Measurements from ENCODE around the gene PCDHGA2. TPM values are rescaled to one million over a fixed set of nuclear protein-coding genes. Genes with fewer than 3 reads are reported as not detected.
"Not testable (repeated sequence)": the region's sequence is repeated elsewhere in the genome, so short reads cannot be mapped to it uniquely, and the experiment has no call there.

PCDHGA2 gene
- 10 to 100 TPM in 2 of 4 donors, 1 to 10 TPM in 2; 3.2 to 11.6 (median 9.3) TPM for total RNA-seq

GRCh38 chr5:141338538-141339306 lies at the start of gene PCDHGA2:
Gene PCDHGA2 (plus strand): TSS chr5:141338760.
- Histone ChIP-seq H3K27ac (no peak within 1 kb of the TSS), H3K36me3 (no peaks in the 10 kb centered on the region), H3K4me3 (peak within 1 kb of the TSS; percentile 0 to 25), H3K9me3 (peaks cover 3 to 56% of the 10 kb centered on the region in 2 donors), H3K27me3 (no peaks in the 10 kb centered on the region), H3K4me1 (no peaks in the 10 kb centered on the region)
- no peak for DNase-seq
- TF ChIP-seq POLR2A (IDR thresholded peaks at IDR 0.05) (no peak), CTCF (IDR thresholded peaks at IDR 0.05) (peak in 3 of 4 experiments; percentile 31 to 41 (median 35))
- intact Hi-C loops (cut with DNase I; ENCODE audit: low total_unique reads) = no loop called here

GRCh38 chr5:141298376-141298775 lies 40.2 kb upstream of the PCDHGA2 start:
- Histone ChIP-seq H3K27me3 (no peaks in the 10 kb centered on the region), H3K27ac (no peak overlapping the region), H3K9me3 (peaks cover 0 to 58% of the 10 kb centered on the region in 2 donors), H3K36me3 (no peaks in the 10 kb centered on the region), H3K4me3 (no peak overlapping the region), H3K4me1 (no peaks in the 10 kb centered on the region)
- no peak for DNase-seq
- intact Hi-C loops (cut with DNase I; ENCODE audit: low total_unique reads) = no loop called here
- TF ChIP-seq POLR2A (IDR thresholded peaks at IDR 0.05) = no peak
- TF ChIP-seq CTCF (IDR thresholded peaks at IDR 0.05) = no peak

- Histone ChIP-seq H3K9me3 (peaks cover 0 to 79% of the 10 kb centered on the region in 2 donors), H3K4me1 (no peaks in the 10 kb centered on the region), H3K27me3 (no peaks in the 10 kb centered on the region), H3K4me3 (no peak within 1 kb of the TSS), H3K36me3 (no peaks in the 10 kb centered on the region), H3K27ac (no peak within 1 kb of the TSS)
- intact Hi-C loops (cut with DNase I; ENCODE audit: low total_unique reads) = no loop called here
- no peak for DNase-seq
- TF ChIP-seq POLR2A (IDR thresholded peaks at IDR 0.05) (no peak), CTCF (IDR thresholded peaks at IDR 0.05) (no peak)
Measured at GRCh38 chr5:141303756-141304155, 34.8 kb upstream of the PCDHGA2 start, which contains the start of gene SLC25A2. Gene SLC25A2 (minus strand): TSS chr5:141304049. CDS start chr5:141303865, 184 bp downstream.

GRCh38 chr5:141306630-141307029 lies 31.9 kb upstream of the PCDHGA2 start:
- Histone ChIP-seq H3K4me3 (no peak overlapping the region), H3K27me3 (no peaks in the 10 kb centered on the region), H3K36me3 (no peaks in the 10 kb centered on the region), H3K27ac (no peak overlapping the region), H3K9me3 (peaks cover 0 to 90% of the 10 kb centered on the region in 2 donors), H3K4me1 (no peaks in the 10 kb centered on the region)
- intact Hi-C loops (cut with DNase I; ENCODE audit: low total_unique reads) = no loop called here
- TF ChIP-seq POLR2A (IDR thresholded peaks at IDR 0.05) (no peak), CTCF (IDR thresholded peaks at IDR 0.05) (no peak)
- DNase-seq = no peak

GRCh38 chr5:141313711-141314110 lies 24.8 kb upstream of the PCDHGA2 start:
- Histone ChIP-seq H3K27ac (no peak overlapping the region), H3K4me3 (no peak overlapping the region), H3K27me3 (no peaks in the 10 kb centered on the region), H3K9me3 (peaks cover 10 to 94% of the 10 kb centered on the region in 2 donors), H3K4me1 (no peaks in the 10 kb centered on the region), H3K36me3 (no peaks in the 10 kb centered on the region)
- intact Hi-C loops (cut with DNase I; ENCODE audit: low total_unique reads) = no loop called here
- TF ChIP-seq CTCF (IDR thresholded peaks at IDR 0.05) = no peak
- TF ChIP-seq POLR2A (IDR thresholded peaks at IDR 0.05) = no peak
- no peak for DNase-seq

GRCh38 chr5:141316963-141317362 lies 21.6 kb upstream of the PCDHGA2 start:
- H3K36me3 ChIP-seq; intact Hi-C loops (cut with DNase I; ENCODE audit: low total_unique reads); H3K4me3 ChIP-seq; H3K27ac ChIP-seq; H3K27me3 ChIP-seq; DNase-seq; H3K4me1 ChIP-seq: not testable (repeated sequence)
- H3K9me3 ChIP-seq = peaks cover 14 to 86% of the 10 kb centered on the region in 2 donors

Data from uterus (tissue), 4 donors.